Stimulated activated CD4-positive, alpha-beta T cell treated with anti-CD3 and anti-CD28 coated beads, Interleukin-1b, Interleukin-23, amount 100 ng/mL, for 4 hours (primary cell): Measurements from ENCODE around the gene KSR2.
"Not testable (repeated sequence)": the region's sequence is repeated elsewhere in the genome, so short reads cannot be mapped to it uniquely, and the experiment has no call there.

Experiments
- DNase-seq, 2 donors: peaks; one replicate each; pipeline ENCODE4 v3.0.0-alpha.2; 2020; ENCODE audit warnings: low read depth in 2 of 2

Gene KSR2

DNA sequence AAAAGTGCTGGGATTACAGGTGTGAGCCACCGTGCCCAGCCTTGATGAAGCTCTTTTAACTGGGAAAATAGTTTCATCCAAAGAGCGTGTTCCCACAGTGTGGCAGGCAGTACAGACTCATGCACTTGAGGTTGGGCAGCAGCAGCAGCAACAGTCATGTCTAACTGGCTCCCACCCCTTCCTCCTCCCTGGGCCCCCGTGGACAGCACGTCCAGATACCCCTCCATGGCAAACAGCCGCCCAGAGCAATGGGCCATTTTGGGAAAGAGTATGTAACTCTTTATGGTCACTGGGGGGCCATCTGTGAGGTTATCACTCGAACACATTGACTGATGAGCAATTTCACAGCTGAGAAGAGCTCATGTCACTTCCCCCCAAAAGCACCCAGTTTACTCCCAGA lies 328.3 kb downstream of the KSR2 start:
- DNase-seq, result no peak

DNA sequence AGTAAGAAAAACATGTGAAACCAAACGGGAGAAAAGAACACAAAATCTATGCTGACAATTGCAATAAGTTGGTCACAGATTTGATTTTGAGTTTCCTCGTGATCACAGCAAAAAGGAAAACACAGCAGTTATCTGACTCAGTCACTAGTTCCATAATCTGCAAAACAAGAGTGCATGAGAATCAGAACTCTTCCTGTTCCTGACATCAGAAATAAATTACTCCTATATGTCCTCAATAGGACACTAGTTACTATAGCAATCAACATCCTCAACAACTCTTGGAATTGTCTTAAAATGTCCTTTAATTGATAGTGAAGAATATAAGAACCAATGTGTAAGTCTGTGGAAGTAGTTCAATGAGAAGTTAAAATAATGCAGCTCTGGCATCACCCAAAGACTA lies 339.3 kb downstream of the KSR2 start:
- no peak for DNase-seq

DNA sequence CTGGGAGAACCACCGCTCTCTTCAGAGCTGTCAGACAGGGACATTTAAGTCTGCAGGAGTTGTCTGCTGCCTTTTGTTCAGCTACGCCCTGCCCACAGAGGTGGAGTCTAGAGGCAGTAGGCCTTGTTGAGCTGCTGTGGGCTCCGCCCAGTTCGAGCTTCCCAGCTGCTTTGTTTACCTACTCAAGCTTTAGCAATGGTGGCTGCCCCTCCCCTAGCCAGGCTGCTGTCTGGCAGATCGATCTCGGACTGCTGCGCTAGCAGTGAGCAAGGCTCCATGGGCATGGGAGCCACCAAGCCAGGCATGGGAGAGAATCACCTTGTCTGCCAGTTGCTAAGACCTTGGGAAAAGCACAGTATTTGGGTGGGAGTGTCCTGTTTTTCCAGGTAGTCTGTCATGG lies 340.1 kb downstream of the KSR2 start:
- DNase-seq, result not testable (repeated sequence)

DNA sequence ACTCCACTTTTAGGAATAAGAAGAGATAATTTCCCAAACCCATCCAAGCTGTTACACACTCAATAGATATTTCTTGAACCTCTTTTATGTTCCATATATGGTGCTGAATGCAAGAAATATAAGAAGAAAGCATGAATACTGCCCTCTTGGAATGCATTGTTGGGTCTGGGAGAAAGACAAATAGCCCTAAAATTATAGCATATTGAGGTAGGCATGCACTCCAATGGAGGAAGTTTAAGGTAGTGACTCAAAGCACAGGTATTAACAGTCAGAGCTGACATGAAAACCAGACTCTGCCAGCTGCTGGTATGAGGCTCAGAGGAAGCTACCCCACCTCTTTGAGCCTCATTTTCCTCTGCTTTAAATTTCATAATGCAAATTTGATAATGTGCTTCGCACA lies 346.0 kb downstream of the KSR2 start:
- no peak for DNase-seq

DNA sequence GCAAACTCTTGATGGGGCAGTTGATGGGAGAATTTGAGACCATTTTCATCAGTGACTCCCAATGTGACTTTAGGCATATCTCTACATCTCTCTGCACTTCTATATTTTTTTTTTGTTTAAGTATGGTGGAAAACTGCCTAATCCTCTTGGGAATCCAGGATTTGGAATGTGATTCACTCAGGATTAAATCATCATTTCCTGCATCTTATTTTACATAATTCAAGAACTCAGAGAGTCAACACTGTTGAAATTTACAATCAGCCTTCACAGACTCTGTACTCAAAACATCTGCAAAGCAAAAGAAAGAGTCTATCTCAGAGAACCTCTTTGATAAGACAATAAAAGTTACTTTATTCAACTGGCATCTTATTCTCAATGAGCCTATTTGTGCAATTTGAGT lies 346.7 kb downstream of the KSR2 start:
- no peak for DNase-seq

DNA sequence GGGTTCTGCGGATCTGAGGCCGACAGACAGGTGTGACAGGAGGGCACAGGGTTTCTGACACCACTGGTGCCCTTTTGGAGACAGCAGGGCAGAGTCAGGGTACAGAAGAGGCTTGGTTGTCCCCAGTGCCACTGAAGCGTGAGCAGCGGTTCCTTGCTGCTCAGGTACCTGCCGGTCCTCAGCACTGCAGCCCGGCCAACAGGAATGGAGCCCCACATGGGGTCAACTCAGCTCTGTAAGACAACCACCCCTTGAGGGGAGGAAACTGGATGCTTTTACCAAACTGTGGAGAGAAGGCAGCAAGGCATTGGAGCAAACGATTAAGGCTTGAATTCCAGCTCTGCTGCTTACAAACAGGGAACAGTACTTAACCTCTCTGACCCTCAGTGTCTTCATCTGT lies 361.0 kb downstream of the KSR2 start:
- DNase-seq, result no peak

DNA sequence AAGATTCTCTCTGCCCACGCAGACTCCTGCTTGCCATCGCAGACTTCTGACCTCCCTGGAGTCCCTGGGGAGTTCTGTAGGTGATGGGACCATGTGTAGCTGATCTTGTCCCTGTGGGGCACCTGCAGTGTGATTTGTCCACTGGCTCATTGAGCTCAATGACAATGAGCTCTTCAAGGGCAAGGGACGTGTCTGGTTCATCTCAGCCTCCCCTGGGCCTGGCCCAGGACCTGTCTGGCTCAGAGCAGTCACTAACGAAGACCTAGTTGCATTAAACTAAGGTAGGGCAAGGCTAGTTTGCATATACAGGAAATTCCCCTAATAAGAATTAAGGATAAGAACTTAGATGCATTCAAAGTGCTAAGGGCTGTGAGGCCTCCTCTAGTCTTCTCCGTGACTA lies 361.8 kb downstream of the KSR2 start:
- no peak for DNase-seq

DNA sequence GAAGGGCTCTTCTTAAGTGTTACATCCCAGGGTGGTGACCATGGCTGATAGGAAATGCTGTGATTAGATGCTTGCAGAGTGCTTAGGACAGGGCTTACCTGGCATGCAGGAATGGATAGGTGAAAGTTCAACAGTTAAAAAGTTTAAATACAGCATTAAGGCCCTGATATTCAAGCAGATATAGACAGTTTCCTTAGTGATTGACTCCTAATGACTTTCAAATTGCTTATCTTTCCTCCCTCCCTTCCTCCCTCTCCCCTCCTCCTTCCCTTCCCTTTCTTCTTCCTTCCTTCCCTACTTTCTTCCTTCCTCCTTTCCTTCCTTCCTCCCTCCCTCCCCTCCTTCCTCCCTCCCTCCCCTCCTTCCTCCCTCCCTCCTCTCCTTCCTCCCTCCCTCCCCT lies 362.8 kb downstream of the KSR2 start:
- no peak for DNase-seq

DNA sequence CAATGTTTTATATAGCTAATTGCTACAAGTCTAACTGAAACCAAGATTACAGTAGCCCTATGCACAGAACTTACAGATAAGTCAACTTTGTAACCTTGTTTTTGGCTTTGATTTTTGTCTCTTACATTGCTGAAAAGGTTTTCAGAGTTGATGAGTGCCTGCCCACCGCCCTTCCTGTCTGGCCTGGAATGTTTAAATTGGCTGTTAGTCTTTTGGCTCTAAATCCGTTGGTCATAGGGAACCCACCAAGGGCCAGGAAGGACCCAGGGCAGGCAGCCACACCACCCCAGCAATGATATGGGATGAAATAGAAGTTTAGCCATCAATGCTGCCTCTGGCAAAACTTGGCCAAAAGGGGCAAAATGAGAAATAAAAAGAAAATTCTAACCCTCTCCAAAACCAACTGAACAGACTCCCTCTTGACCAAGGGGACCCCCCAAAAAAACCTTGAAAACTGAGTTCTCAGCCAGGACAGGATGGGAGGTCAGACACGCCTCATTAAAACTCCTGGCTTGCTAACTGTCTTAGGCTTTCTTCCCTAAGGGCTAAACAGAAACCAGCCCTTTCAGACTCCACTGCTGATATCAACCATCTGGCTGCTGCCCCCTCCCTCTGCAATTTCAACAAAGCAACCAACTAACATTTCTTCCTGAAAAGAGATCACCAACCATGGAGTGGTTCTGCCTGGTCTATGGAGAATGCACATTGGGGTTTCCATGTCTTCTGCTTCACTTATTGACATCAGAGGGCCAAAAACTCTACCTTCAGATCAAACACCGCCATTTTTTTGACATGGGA lies 365.3 kb downstream of the KSR2 start:
- DNase-seq, result no peak

DNA sequence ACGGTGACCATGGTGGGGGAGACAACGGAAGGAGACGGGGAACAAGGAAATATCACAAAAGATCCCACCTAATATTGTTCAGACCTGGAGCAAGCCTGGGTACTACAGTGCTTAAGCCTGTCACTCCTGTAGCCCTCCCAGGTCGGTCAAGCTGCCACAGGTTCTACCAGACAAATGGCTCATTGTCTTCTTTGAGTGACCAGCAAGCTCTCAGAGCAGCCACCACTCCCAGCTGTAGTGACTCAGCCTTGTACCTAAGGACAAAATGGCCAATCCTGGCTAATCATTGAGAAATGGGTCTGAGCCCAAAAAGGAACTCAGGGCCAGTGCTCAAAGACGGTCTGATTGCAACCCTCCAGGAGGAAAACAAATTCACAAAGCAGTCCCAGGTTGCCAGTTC lies 368.9 kb downstream of the KSR2 start:
- DNase-seq, result no peak

DNA sequence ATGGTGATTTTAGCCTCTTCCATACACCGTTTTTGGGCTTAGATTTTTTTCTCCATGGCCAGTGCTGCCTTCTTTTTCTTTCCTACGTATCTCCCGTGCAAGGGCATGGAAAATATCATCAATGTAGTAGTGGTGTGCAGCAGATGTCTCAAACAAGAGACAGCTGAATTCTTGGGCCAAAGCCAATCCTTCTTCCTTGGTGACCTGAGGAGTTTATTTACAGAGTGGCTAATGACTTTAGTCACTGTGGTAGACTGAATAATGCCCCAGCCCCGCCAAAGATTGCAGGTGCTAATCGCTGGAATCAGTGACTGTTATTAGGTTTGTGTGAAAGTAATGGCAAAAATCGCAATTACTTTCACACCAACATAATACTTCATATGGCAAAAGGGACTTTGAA lies 371.8 kb downstream of the KSR2 start:
- no peak for DNase-seq

DNA sequence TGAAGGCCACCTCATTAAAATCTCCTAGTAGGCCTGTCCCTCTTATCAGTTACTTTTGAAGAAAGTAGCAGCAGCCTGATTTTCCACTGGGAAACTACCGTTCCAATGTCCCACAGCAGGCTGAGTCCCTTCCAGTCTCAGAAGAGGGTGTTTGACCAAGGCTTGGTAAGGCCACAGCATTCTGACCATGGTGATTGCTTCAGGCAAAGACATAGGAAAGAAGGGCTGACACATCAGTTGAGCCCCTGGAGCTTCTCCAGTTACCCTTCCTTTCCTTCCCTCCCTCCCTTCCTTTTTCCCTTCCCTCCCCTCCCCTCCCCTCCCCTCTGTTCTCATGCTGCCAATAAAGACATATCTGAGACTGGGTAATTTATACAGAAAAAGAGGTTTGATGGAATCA lies 373.0 kb downstream of the KSR2 start:
- DNase-seq, result no peak

DNA sequence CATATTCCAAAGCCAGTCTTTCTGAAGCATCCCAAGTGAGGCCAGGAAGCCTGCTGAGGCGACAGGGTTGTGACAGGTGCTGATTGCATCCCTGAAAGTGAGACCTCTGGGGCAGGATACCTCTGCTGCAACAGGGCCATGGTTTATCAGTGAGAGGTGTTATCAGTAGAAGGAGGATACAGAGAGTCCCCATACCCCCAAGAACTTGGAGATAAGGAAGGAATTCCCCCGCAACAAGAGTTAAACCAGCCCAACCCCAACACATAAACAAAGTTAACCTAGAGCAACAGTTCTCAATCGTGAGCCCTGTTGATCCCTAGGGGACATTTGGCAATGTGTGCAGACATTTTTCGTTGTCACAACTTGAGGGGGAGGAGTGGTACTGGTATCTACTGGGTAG lies 374.3 kb downstream of the KSR2 start:
- no peak for DNase-seq

DNA sequence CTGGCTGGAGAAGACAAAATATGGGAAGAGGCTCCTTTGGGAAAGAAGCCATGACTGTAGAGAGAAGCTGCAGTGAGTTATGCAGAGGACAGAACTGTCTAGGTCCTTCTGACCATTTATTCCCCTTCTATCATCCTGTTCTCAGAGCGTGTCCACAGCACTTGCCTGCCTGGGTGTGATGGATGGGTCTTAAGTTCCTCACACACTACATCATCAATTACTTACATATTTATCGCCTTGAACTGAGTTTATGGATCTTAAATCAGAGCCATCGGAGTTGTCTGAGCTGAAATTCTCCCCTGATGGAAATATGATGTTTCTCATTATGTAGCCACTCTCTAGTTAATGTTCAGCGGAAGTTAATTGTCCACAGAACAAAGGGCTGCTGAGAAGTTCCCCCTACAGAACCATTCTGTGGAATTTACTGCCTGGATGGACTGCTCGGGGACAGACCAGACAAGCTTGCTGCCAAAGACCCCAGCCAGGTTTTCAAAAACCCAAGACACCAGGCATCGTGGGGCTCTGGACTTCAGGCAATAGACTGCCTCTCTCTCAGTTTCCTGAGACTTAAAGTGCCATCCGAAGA lies 374.9 kb downstream of the KSR2 start:
- no peak for DNase-seq

DNA sequence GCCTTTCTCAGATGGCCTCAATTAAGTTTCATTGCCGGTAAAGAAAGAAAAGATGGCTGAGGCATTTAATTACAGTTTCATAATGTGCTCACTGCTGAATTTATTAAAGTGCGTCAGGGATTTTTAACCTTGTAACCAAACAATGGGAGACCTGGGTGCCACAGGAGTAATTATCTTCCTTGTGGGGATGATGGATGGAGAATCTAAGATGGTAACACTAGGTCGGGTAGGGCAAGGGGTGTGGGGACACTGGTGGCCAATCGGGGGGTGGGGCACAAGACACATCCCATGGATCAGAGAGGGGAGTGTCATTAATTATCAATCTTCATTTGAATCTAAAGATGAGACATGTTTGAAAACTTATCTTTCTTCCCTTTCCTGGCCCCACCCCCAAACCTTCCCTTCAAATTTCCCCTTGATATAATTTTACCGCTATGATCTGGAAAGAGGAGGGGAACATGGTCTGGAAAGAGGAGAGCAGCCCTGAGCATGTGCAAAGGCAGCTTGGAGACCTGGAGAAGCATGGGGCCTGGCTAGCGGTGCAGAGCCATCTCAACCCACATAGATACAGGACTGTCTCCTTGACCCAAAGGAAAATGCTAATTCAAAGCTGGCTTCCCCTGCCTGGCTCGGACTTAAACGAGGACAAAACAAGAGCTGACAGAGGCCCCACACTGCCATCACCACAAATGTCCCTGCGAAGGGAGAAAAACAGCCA lies 376.0 kb downstream of the KSR2 start:
- no peak for DNase-seq

DNA sequence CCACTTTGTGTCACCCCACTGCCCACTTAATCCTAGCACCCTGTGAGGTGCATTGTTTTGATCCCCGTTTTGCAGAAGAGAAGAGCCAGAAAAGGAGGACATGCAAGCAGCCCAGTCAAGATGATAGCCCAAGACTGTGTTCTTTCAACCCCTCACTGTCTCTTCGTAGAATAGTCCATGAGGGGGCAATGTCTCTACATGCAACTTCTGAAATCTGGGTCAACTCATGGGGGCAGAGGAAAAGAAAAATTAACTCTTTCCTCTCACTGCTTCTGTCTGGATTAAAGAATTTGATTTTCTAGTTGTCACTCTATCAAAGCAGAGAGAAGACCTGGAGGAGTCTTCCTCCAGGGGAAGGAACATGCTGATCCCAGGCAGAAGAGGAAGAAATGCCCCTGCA lies 377.8 kb downstream of the KSR2 start:
- no peak for DNase-seq

DNA sequence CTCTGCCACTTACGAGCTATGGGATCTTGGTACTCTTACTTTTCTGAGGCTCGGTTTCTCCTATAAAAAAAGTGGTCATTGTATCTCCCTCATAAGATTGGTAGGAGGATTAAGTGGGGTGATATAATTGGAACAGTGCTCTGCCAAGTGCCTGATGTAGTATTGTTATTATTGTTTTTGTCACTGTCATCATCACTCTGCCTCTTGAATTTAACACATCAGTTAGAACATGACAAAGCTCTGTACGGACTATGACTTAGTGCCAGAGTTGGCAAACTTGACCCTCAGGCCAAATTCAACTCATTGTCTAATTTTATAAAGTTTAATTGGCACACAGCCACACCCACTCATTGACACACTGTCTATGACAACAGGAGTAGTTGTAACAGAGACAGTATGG lies 378.4 kb downstream of the KSR2 start:
- no peak for DNase-seq

DNA sequence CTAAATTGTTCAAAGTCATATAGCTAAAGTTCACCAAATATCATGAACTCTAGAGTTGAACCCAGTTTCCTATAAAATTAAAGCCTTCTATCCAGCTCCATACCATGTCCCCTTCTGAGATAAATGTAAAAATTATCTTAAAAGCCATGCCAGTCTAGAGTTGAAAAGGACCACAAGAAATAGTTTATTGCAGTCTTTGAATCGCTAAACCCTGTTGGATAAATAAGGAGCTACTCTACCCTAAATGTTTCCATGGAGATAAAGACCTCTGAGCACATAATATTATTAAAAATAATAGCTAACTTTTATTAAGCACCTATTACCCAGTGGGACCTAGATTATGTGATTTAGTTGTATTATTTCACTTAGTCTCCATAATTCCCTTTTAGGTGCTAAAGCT lies 379.8 kb downstream of the KSR2 start:
- DNase-seq, result no peak

DNA sequence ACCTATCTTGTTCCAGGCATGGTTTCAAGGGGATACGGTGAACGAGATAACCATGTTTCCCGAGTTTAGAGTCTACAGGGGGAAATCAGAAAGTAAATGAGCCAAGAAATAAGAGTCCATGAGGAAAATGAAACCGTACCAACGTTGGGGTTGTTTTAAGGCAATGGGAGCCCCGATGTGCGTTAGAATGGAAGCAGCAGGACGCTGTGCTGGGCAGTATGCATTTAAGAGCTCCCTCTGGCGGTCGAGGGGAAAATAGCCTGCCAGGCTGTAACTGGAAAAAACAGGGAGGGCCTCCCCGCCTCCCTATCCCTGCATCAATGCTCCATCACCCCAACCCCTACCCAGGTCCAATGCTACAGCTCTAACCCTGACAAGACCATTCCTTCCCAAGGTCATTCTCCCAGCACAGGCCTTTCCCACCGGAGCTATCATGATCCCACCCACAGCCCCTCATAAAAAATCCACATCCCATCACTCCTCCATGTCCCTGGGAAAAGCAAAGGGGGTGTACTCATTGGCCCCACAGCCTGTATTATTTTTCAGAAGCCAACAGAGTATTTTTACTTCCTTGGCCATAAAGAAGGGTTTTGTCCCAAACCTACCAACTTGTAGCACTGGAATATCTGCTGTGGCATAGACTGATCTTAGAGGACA lies 381.0 kb downstream of the KSR2 start:
- peak; percentile 4 to 21 for DNase-seq

DNA sequence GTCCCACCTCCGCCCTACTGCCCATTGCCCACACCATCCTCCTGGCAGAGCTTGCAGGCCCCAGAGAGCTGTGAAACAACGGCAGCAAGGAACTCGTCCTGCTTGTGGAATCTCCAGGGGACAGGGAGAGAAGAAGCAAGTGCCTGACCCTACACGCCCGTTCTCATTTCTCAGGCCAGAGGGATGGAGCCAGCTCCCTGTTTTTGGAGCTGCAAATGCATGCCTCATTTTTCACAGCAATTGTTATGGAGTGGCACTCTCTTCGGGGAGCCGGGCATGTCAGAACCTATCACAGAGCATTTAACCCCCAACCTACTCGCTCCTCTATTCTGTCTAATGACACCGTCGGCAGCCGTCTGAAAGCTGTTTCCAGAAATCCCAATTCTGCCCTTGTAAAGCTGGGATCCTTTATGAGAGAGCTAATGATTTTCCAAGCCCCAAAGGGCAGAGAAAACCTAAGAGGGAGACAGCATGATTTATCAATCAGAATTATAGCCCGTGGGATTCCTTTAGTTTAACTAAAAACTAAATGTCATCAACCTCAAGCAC lies 385.0 kb downstream of the KSR2 start:
- DNase-seq, result no peak

DNA sequence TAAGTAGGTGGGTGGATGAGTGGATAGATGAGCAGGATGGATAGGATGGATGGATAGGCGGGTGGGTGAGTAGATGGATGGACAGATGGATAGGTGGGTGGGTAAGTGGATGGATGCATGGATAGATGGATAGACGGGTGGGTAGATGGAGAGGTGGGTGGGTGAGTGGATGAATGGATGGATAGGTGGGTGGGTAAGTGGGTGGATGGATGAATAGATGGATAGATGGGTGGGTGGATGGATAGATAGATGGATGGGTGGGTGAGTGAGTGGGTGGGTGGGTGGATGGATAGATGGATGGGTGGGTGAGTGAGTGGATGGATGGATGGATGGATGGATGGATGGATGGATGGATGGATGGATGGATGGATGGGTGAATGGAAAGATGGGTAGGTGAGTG lies 385.7 kb downstream of the KSR2 start:
- no peak for DNase-seq

DNA sequence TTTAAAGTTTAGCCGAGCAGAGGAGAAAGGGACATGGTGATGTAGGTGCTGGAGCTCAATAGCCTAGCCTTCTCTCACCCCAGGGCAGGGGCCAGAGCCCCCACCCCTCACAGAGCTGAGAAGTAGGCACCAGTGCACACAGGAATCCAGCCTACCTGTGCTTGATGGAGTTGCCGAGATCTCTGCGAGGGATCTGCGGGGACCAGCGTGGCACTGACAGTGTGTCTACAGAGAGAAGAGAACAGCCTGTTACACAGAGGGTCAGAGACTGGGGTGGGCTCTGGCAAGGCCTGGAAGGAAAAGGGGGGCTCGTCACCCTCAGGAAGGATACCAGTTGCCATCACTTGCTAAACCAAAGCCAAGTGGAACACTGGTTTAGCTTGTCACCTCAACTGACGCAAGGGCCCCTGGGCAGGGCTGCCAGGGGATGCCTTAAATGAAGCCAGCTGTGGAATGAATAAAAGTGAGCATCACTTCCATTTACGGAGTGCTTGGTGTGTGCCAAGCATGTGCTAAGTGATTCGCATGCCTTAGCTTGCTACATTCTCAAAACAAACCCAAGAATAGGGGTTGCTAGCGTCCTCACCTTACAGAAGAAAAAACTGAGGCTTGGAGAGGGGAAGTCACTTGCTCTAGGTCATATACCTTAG lies 386.5 kb downstream of the KSR2 start:
- no peak for DNase-seq
